Prostate gland (tissue), 2 donors: ENCODE measurements around the gene SLC37A1.

ENCODE experiments used
- POLR2A ChIP-seq: fragments of 450-650 bp; IDR thresholded peaks from one replicate; pipeline ENCODE4 v1.6.1; 2016; ENCODE audit warnings: antibody characterized with exemption, mild to moderate bottlenecking
- TF ChIP-seq, protein P1 (sequence below), 4 experiments: fragments of 200-600 bp in 2 of 4; fragments of 450-650 bp in 2 of 4; sonication (generic) in 2 of 4; IDR thresholded peaks; 1 replicate in 3 of 4; 2 replicates in 1 of 4; pipeline ENCODE4 v1.5.1; 2016 to 2019; ENCODE audit warnings: antibody characterized with exemption in 4 of 4, mild to moderate bottlenecking in 2 of 4, moderate library complexity in 2 of 4

DNA sequence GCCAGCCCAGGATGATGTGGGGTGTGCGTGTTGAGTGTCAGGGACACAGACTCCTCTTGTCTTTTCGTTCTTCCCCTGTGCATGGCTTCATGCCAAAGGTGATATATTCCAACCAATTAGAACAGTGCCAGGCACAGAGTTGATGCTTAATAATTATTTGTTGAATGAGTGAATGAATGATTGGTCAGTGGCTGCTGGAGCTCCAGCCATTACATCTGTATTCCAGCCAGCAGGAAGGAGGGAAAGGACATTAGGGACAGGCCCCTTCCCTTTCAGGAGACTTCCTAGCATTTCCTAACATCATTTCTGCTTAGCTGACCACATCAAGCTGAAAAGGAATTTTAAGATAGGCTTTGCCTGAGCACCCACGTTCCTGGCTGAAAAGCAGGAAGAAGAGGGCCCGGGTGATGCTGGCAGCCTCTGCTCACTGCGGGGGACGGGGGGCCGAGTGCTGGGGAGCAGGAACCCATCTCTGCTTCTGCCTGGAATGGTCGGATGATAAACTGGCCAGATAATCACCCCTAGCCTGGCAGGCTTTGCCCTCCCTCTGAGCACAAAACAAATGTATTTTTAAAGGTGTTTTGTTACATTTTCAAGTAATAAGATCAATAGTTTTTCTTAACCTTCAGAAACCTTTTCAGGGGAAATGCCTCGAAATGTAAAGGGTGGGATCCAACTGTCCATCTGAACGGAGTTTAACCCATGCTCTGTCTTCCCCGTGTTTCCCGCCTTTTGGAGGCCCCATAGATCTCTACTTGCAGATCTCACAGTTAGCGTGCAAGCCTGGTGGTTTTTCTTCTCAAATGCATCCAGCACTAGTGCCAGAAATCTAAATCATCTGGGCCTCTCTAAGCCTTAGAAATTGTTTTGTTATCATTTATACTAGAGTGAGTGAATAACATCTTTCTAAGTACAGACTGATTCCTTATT lies 39.0 kb downstream of the SLC37A1 start:
- TF ChIP-seq, protein P1, sequence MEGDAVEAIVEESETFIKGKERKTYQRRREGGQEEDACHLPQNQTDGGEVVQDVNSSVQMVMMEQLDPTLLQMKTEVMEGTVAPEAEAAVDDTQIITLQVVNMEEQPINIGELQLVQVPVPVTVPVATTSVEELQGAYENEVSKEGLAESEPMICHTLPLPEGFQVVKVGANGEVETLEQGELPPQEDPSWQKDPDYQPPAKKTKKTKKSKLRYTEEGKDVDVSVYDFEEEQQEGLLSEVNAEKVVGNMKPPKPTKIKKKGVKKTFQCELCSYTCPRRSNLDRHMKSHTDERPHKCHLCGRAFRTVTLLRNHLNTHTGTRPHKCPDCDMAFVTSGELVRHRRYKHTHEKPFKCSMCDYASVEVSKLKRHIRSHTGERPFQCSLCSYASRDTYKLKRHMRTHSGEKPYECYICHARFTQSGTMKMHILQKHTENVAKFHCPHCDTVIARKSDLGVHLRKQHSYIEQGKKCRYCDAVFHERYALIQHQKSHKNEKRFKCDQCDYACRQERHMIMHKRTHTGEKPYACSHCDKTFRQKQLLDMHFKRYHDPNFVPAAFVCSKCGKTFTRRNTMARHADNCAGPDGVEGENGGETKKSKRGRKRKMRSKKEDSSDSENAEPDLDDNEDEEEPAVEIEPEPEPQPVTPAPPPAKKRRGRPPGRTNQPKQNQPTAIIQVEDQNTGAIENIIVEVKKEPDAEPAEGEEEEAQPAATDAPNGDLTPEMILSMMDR (IDR thresholded peaks at IDR 0.05), result no peak
- no peak for TF ChIP-seq POLR2A
